GM18951 (cell line): Measurements from ENCODE around the gene UBE3D.

Experiments used
- POLR2A ChIP-seq: IDR thresholded peaks from 4 replicates; pipeline ENCODE4 v1.6.1; 2011; ENCODE audit warnings: mild to moderate bottlenecking; ENCODE audit not compliant: insufficient read length, insufficient read depth; ENCODE audit errors: extremely low read depth
- in situ Hi-C: fragments of 300-500 bp; cut with MboI; formaldehyde crosslinking; loops from one replicate; pipeline ENCODE4 v1.12.0; 2022; ENCODE audit warnings: low sequenced_read_pairs, mixed read lengths, inconsistent platforms; ENCODE audit not compliant: unreplicated experiment

Gene UBE3D

GRCh38 chr6:82984720-82985119, 80.9 kb downstream of the UBE3D start:
- TF ChIP-seq POLR2A, result no peak
- in situ Hi-C loops, result no loop called here

- TF ChIP-seq POLR2A, result no peak
- in situ Hi-C loops, result no loop called here
Observed at GRCh38 chr6:82980086-82980485, 85.6 kb downstream of the UBE3D start.

GRCh38 chr6:82979657-82980056, 86.0 kb downstream of the UBE3D start:
- TF ChIP-seq POLR2A, result no peak
- in situ Hi-C loops, result no loop called here

GRCh38 chr6:82978362-82978945, 87.2 kb downstream of the UBE3D start:
- TF ChIP-seq POLR2A, result no peak
- in situ Hi-C loops, result no loop called here

GRCh38 chr6:82976179-82976578, 89.5 kb downstream of the UBE3D start:
- in situ Hi-C loops, result no loop called here
- no peak for TF ChIP-seq POLR2A

GRCh38 chr6:82971877-82972460, 93.7 kb downstream of the UBE3D start:
- TF ChIP-seq POLR2A, result no peak
- in situ Hi-C loops, result no loop called here

GRCh38 chr6:82970839-82971238, 94.8 kb downstream of the UBE3D start:
- in situ Hi-C loops, result no loop called here
- TF ChIP-seq POLR2A, result no peak

GRCh38 chr6:82968708-82969107, 96.9 kb downstream of the UBE3D start:
- no peak for TF ChIP-seq POLR2A
- in situ Hi-C loops, result no loop called here

- no peak for TF ChIP-seq POLR2A
- in situ Hi-C loops, result no loop called here
Observed at GRCh38 chr6:82963191-82963925, 102.3 kb downstream of the UBE3D start.

GRCh38 chr6:82959385-82959941, 106.2 kb downstream of the UBE3D start:
- in situ Hi-C loops, result no loop called here
- TF ChIP-seq POLR2A, result no peak

- in situ Hi-C loops, result no loop called here
- no peak for TF ChIP-seq POLR2A
Observed at GRCh38 chr6:82958551-82958950, 107.1 kb downstream of the UBE3D start.

- in situ Hi-C loops, result no loop called here
- no peak for TF ChIP-seq POLR2A
Observed at GRCh38 chr6:82957868-82958245, 107.8 kb downstream of the UBE3D start.

- TF ChIP-seq POLR2A, result no peak
- in situ Hi-C loops, result no loop called here
Observed at GRCh38 chr6:82957171-82957867, 108.3 kb downstream of the UBE3D start.
